Measurements from ENCODE around the gene ZC3H13.
"Not testable (repeated sequence)": the region's sequence is repeated elsewhere in the genome, so short reads cannot be mapped to it uniquely, and the experiment has no call there.

Gene ZC3H13

DNA sequence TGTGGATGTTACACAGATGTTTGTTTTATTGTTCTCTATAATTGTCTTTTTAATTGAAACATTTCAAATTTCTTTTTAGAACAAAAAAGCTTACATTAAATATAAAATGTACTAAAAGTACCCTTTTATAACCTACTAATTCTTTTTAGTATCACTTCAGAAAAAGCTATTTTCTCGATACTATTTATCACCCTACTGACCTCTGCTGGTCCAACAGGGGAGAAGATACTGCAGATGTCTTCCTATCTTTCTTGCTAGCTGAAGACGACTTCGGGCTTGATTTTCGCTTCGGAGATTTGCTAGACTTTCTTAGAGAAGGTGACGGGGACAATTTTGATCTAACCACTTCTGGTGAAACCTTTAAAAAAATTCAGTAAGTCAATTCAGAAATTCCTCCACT lies 42.4 kb downstream of the ZC3H13 start:
- no peak for DNase-seq (ENCODE audit: low spot score)

DNA sequence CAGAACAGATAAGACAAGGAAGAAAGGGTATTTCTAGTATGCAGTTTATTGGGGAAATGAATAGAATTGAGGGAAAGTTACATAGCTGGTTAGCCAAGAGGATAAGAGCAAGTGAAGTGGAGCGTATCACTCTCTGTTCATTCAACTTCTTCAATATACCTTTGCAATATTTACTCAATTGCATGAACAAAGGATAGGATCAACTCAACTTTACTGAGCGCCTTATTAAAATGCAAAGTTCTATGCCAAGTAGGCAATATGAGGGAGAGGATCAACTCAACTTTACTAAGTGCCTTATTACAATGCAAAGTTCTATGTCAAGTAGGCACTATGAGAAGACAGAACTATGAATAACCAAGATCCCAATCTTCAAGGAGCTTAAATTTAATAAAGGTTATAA lies 43.9 kb downstream of the ZC3H13 start:
- DNase-seq (ENCODE audit: low spot score) = no peak

DNA sequence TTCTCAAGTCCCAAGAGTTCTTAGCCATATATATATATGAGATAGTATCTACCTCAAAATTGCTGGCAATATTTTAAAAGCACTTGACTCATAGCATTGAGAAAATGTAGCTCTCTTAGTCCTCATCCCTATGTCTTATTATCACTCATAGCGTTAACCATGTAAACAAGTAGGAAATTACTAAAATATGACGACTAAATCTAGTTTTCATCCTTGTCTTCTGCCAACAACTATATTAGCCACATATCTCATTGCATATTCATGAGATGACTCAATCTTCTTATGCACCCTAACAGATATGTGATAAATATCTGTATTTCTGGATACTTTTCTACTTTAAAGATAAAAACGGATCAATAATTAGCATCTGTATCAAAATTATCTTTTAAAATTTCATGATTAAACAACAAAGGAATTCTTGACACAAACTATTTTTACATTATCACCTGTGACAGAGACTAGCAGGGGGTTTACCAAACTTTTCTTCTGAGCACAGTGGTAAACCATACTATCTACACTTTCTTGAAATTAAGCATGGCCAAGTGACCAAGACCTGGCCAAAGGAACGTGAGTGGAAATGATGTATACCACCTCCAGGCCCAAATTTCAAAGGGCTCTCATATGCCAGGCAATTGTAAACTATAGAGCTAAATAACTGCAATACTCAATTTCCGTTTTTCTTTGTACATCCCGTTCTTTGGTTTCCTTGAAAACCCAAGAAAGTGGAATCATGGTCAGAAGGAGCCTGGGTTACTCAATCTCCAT lies 45.7 kb downstream of the ZC3H13 start:
- no peak for DNase-seq (ENCODE audit: low spot score)

DNA sequence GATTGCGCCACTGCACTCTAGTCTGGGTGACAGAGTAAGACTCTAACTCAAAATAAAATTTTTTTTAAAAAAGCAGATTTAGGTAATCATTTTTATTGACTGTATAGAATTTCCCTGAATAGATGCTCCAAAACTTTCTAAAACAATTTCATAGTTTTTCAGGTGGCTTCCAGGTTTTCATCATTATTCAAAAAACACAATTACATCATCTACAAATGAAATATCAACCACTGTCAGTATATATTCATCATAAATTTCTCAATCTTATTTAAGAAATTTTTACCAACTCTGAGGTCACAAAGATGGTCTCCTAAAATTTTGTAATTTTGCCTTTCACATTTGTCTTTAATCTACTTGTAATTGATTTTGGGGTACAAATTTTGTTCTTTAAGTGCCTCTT lies 48.1 kb downstream of the ZC3H13 start:
- DNase-seq (ENCODE audit: low spot score) = no peak

DNA sequence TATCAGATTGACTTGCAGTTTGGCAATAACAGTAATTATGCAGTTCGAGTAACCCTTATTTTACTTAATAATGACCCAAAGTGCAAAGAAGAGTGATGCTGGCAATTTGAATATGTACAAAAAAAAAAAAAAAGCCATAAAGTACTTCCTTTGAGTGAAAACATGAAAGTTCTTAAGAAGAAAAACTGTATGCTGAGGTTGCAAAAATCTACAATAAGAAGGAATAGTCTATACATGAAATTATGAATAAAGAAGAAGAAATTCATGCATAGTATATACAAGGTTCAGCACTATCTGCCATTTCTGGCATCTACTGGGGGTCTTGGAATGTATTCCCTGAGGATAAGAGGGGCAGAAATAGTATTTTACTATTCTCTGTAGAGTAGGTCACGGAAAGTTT lies 55.9 kb downstream of the ZC3H13 start:
- DNase-seq (ENCODE audit: low spot score) = no peak

DNA sequence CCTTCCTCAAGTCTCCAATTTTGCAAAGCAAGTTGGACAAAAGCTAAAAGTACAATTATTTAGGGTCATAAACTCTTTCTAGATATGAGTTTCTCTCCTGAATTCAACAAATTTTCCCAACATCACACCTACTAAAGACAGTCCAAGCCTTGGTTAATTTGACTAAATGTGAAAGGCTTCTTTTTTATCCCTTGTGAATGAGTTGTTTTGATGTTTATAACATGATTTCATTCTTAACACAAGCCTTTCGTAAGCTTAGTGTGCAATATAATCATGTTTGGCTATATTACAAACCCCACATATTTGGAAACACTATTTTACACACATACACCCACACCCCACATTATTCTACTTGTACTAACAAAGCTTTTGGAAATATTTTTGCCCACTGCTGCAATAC lies 57.3 kb downstream of the ZC3H13 start:
- no peak for DNase-seq (ENCODE audit: low spot score)

DNA sequence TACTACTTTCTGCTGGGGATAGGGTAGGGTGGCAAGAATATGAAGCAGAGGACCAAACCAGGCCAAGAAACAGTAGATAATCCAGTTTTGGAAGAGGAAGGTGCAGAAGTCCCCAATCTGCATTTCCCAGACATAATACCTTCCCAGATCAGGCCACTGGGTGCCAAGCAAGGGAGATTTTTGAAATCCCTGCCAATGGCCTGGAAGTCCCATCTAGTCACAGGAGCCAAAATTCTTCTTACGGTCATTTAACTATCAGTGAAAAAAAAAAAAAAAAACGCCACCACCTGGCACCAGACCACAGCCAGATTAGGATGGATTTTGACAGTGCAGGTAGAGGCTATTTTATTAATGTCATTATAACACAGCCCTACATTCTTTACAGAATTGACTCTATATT lies 57.8 kb downstream of the ZC3H13 start:
- DNase-seq (ENCODE audit: low spot score) = no peak

DNA sequence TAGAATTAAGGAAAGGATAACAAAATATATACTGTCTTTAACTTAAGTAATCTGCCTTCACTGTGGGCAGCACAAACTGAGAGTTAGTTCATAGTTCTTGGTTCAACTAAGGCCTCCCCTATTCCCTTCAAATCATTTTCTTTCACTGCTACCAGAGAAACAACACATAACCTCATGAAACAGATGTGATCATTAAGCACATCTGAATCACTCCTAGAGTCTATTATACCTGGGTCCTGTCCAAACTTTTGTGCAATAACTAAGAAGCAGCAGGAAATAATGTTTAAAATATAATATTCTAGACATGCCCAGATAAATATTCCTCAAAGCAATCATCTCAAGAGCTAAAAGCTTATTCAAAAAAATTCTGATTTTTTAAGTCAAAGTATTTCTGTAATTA lies 62.9 kb downstream of the ZC3H13 start:
- DNase-seq (ENCODE audit: low spot score) = no peak

DNA sequence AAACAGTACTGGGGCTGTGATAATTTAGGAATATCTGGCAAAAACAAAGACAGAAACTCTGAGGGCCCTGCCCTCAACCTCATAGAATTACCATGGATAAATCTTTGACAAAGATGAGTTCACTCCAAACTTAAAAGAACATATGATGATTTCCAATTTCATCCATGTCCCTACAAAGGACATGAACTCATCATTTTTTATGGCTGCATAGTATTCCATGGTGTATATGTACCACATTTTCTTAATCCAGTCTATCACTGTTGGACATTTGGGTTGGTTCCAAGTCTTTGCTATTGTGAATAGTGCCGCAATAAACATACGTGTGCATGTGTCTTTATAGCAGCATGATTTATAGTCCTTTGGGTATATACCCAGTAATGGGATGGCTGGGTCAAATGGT lies 71.4 kb downstream of the ZC3H13 start:
- not testable (repeated sequence) for DNase-seq (ENCODE audit: low spot score)

DNA sequence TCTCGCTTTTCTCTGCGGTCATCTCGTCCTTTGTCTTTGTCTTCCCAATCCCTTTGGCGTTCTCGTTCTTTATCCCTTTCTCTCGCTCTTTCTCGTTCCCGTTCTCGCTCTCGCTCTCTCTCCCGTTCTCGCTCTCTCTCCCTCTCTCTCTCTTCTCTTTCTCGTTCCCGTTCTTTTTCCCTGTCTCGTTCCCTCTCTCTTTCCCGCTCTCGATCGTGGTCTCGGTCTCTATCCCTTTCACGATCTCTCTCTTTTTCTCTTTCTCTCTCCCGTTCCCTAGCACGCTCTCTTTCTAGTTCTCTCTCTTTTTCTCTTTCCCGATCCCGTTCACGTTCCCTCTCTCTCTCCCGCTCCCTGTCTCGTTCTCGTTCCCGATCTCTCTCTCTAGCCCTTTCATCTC lies 77.2 kb downstream of the ZC3H13 start:
- no peak for DNase-seq (ENCODE audit: low spot score)

DNA sequence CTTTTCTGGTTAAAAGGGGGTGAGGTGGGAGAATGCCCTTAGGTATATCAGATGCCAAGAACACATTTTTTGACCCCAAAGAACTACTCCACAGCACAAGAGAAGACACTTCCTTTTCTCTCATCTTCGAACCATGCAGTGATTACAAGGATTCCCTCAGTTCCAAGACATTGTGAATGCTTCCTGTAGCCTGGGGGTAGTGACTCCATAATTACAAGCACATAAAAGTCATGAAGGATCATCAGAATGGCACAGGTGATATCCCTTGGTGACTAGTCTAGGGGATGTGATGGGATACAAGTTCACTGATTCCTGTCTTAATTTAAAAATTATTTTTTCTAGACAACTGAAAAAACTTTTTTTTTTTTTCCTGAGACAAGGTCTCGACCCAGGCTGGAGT lies 78.0 kb downstream of the ZC3H13 start:
- DNase-seq (ENCODE audit: low spot score) = no peak

DNA sequence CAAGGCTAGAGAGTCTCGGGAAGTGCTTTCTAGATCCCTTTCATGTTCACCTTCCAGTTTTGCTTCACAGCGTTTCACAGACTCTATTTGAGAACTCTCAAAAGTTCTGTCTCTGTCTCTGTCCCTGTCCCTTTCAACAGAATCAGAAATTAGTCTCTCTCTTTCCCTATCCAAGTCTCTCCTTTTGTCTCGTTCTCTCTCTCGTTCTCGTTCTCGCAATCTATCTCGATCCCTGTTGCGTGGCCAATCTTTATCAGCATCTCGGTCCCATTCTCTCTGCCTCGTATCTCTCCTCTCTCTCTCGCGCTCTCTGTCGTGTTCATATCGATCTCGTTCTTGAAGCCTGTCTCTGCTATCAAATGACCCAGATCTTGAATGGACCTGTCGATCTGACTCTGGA lies 85.0 kb downstream of the ZC3H13 start:
- no peak for DNase-seq (ENCODE audit: low spot score)

DNA sequence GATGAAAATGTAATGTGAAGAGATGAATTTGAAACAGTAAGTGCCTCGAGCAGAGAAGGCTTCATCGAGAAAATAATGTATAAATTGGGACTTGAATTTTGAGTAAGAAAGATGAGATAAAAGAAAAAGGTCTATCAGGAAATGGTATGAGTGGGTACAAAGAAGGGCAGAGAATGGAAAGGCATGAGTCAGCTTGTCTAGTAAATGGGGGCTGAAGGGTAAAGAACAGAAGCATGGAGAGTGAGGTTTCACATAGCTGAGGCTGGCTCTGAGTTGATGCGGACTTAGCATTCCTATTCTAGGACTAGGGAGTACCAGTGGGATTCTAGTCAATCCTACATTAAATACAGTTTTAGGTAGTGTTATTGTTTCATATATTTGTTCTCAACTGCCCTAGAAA lies 85.8 kb downstream of the ZC3H13 start:
- DNase-seq (ENCODE audit: low spot score) = no peak

DNA sequence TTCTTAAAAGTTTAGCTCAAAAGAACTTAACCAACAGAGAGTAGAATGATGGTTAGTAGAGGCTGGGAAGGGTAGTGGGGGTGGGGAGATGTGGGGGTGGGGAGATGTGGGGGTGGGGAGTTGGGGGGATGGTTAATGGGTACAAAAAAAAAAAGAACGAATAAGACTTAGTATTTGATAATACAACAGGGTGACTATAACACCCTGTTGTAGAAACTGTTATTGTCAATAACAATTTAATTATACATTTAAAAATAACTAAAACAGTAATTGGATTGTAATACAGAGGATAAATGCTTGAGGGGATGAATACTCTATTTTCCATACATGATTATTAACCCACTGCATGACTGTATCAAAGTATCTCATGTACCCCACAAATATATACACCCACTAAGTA lies 91.1 kb downstream of the ZC3H13 start:
- no peak for DNase-seq (ENCODE audit: low spot score)

DNA sequence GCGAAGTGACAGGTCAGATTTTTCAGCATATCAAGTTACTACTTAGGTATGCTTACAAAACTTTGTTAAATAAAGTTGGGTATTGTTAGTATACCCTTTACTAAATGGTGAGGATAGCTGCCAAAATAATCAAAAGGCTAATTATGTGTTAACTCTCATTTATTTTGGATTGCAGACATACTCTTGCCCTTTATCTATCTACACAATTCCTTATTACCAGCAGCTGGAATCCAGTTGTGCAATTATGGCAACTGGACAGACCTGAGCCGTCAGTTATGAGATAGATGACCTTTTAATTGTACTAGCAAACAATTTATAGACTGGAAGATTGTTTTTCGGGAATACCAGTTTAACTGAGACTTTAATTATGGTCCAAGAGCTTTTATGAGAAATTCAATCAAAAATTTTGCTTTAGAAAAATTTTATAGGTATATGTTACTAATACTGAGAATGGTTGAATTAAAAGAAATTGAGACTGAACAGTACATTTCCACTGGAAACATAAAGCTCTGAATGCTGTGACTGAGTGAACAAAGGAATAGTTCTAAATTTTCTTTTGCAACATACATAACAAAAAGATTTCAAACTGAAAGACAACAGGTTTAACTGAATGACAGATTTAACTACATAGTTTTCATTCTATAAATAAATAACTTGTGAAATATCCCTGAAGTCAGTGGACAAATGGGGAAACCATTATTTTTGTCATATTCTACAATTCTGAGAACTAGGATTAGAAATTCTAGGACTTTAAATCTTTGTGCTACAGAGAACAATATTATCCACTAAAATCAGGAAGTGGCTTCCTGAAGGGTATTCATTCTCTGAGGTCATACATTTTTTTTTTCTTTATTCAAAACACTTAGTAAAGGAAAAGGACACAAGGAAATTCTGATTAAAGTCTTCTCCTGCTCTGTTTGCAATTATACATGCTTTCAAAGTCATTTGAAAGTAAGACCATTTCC lies 97.4 kb downstream of the ZC3H13 start:
- no peak for DNase-seq (ENCODE audit: low spot score)

DNA sequence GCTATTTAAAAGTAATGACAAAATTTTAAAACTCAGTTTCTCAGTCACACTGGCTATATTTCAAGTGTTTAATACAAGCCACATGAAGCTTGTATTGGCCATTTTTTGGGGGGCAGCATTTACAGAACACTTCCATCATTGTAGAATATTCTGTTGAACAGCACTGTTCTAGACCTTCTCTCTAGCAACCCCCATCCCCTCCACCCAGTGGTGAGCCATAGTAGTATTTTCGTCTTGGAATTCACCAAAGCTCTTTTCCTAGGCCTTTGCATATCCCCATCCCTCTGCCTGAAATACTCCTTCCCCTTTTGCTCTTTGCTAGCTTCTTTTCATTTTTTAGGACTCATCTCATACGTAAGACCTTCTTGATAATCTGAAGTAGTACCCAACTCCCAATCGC lies 99.5 kb downstream of the ZC3H13 start:
- DNase-seq (ENCODE audit: low spot score) = no peak

DNA sequence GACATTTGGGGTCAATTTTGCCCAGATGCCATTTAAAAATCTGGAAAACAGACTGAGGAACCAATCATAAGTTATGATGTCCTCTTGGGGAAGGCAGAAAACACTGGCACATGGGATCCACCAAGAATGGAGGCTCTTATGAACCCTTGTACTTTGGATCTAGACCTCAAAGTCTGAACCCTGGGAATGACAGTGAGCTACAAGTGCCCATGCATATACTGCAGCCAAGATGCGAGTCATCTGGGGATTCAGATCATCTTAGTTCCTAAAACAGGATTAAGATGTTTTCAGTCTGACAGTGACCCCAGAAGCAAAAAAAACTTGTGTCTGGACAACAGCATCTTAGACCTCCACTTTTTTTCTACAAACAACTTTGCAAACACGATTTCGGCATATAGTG lies 100.8 kb downstream of the ZC3H13 start:
- DNase-seq (ENCODE audit: low spot score) = no peak

DNA sequence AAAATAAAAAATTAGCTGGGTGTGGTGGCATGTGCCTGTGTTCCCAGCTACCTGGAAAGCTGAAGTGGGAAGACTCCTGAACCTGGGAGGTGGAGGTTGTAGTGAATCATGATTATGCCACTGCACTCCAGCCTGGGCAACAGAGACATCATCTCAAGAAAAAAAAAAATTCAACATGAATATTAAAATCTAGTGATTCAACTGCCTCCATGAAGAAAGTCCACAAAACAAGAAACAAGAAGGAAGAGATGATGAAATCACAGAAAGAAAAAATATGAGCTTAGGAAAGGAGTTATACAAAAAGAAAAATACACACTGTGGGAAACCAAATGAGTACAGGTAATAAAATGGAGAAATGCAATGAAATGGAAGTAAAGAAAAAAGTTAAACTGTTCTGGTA lies 101.4 kb downstream of the ZC3H13 start:
- DNase-seq (ENCODE audit: low spot score) = no peak

DNA sequence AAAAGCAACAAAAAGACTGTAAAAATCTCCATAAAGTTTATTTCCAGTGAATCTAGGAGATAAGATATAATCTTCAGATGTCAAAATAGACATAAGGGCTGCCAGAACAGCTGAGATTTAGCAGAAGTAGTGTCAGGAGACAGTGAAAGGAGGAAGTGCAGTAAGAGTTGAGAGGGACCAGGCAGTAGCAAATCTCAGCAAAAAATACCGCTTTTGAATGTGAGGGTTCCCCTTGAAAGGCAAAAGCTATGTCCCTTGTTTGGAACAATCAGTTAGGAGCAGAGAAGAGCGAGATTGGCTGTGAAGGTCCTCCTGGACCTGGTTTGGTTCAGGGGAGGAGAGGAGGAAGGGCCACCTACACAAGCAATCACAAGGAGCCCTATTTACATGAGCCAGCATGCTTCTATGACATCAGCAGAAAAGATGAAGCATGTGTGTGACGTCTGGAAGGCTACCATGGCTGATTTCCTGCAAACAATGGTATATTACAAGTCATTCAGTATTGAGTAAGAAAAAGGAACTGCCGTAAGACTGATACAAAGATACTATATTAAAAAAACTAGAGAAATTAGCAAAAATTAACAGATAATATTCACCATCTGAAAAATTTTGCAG lies 102.1 kb downstream of the ZC3H13 start:
- DNase-seq (ENCODE audit: low spot score) = no peak

DNA sequence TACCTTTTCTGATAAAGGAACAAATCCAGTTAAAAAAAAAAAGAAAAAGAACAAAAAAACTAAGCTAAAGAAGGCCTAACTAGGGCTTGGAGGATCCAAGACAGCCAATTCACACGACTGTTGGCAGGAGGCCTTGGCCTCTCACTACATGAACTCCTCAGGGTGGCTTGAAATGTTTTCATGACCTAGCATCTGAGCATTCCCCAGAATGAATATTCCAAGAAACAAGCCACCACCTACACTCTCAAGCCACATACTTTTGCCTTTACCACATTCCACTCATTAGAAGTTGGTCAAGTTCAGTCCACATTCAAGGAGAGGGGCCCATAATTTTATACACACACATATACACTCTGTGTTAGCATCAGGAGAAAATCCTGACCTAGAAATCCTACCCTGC lies 103.4 kb downstream of the ZC3H13 start:
- DNase-seq (ENCODE audit: low spot score) = no peak

DNA sequence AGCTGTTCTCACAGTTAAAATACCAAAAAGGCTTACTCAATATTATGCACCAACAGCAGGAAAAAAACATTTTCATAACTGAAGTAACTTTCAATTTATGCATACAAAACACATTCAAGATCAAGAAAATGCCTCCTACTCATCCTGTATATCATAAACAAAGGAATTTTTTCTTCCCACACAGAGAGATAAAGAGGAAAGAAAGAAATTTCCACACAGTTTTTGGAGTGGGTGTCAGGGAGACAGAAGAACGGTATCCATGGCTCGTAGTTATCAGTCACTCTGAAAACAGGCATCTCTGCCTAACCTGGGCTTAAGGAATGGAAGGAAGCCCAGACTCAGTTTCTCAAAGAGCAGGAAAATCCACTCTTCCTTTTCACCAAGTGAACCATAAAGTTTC lies 108.6 kb downstream of the ZC3H13 start:
- no peak for DNase-seq (ENCODE audit: low spot score)

DNA sequence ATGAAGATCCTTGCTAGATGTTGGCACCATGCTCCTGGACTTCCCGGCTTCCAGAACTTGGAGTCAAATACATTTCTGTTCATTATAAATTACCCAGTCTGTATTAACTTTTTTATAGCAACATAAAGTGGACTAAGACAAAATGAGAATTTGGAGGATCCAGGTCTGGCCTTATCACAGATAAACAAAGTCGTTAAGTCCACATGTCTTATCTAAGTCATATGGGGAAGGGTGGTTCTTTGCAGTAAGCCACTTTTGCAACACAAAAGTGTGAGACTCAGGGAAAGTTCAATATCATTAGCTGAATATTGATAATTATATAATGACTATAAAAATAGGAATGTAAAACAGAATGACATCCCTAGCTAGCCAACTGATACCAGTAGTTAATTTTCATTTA lies 109.4 kb downstream of the ZC3H13 start:
- no peak for DNase-seq (ENCODE audit: low spot score)

DNA sequence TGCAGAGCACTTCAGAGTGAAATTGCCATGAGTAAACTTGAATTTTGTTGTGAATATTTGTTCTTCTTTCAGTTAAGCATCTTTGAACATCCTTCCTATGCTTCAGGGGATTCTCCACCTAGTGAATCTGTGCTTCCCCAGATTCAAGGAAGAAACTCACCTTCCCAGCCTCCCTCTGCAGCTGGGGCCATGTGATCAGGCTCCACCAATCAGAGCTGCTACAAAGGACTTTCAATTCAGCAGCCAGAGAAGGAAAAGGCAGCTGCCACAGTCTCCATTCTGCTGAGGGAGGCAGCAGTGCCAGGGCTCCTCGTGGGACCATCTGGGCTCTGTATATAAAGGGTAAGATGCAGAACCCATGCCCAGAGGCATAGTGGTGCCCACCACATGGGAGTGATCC lies 111.3 kb downstream of the ZC3H13 start:
- DNase-seq (ENCODE audit: low spot score) = no peak
